Stimulated activated naive CD4-positive, alpha-beta T cell (primary cell): ENCODE measurements around the gene RAB3B.
"Not testable (repeated sequence)": the region's sequence is repeated elsewhere in the genome, so short reads cannot be mapped to it uniquely, and the experiment has no call there.

Source experiments
- DNase-seq, 6 experiments: peaks; one replicate each; lab custom pipeline; 2025; lab: John Stamatoyannopoulos, UW

The RAB3B gene

GRCh38 chr1:51989582-51990477, 670 bp downstream of the RAB3B start:
- DNase-seq, result no peak

- no peak for DNase-seq
These were observed 2.2 kb downstream of the RAB3B start for GRCh38 chr1:51988254-51988653.

GRCh38 chr1:51986718-51987117, 3.8 kb downstream of the RAB3B start:
- DNase-seq, result no peak

GRCh38 chr1:51982161-51982560, 8.3 kb downstream of the RAB3B start:
- DNase-seq, result no peak

- no peak for DNase-seq
These were observed 8.9 kb downstream of the RAB3B start for GRCh38 chr1:51981555-51981954.

GRCh38 chr1:51978099-51978498, 12.4 kb downstream of the RAB3B start:
- no peak for DNase-seq

GRCh38 chr1:51976846-51977602, 13.5 kb downstream of the RAB3B start:
- no peak for DNase-seq

- no peak for DNase-seq
These were observed 16.7 kb downstream of the RAB3B start for GRCh38 chr1:51973587-51974474.

GRCh38 chr1:51969038-51969705, 21.3 kb downstream of the RAB3B start:
- DNase-seq, result no peak

- no peak for DNase-seq
These were observed 21.9 kb downstream of the RAB3B start for GRCh38 chr1:51968632-51969031.

- DNase-seq, result not testable (repeated sequence)
These were observed 23.2 kb downstream of the RAB3B start for GRCh38 chr1:51967213-51967791.

- no peak for DNase-seq
These were observed 23.9 kb downstream of the RAB3B start for GRCh38 chr1:51966559-51966958.

- DNase-seq, result no peak
These were observed 26.2 kb downstream of the RAB3B start for GRCh38 chr1:51964309-51964696.

GRCh38 chr1:51963592-51964308, 26.8 kb downstream of the RAB3B start:
- DNase-seq, result no peak

GRCh38 chr1:51962486-51963356, 27.8 kb downstream of the RAB3B start:
- DNase-seq, result no peak

GRCh38 chr1:51961954-51962353, 28.5 kb downstream of the RAB3B start:
- no peak for DNase-seq

- no peak for DNase-seq
These were observed 29.3 kb downstream of the RAB3B start for GRCh38 chr1:51961231-51961630.

GRCh38 chr1:51960262-51960661, 30.2 kb downstream of the RAB3B start:
- DNase-seq, result no peak

- no peak for DNase-seq
These were observed 31.7 kb downstream of the RAB3B start for GRCh38 chr1:51958824-51959223.

GRCh38 chr1:51957618-51958017, 32.9 kb downstream of the RAB3B start:
- no peak for DNase-seq
